HG02970 (cell line): ENCODE measurements around the gene LRRC4C.

Experiments
- ATAC-seq: cut with Tn5 transposase; IDR thresholded peaks from one replicate; pipeline ENCODE4 v1.9.1; 2021; ENCODE audit warnings: mild to moderate bottlenecking, moderate library complexity, moderate number of reproducible peaks; ENCODE audit not compliant: unreplicated experiment, low FRiP score

Gene LRRC4C

DNA sequence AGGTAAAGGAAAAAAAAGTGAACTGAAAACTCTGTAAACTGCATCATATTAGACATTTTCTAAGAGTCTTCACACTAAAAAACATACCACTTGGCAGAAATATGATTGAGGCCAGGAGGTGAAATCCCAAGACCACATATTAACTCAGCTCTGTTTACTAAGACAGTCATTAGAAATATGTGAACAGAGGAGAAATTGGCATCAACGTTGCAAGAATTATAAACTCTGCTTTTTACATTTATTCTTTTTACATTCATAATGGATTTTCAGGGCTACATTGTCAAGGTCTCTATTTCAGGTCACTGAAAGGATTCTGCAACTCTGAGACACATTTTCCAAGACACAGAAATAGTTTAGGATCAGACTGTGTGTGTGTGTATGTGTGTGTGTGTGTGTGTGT, 1364.0 kb downstream of the LRRC4C start:
- no peak for ATAC-seq

DNA sequence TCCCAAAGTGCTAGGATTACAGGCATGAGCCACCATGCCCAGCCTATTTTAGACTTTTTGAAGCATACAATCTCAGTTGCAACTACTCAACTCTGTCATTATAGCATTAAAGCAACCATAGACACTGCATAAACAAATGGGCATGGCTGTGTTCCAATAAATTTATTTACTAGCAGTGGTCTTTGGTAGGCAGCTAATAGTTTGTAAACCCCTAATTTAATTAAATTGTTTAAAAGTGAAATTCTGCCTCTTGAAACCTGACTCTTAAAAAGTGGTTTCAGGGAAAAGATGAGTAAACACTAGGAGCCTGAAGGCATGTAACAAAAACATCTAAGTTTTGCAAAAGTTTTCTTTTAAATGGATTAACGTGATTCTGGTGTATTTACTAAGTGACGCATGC, 1364.5 kb downstream of the LRRC4C start:
- no peak for ATAC-seq

DNA sequence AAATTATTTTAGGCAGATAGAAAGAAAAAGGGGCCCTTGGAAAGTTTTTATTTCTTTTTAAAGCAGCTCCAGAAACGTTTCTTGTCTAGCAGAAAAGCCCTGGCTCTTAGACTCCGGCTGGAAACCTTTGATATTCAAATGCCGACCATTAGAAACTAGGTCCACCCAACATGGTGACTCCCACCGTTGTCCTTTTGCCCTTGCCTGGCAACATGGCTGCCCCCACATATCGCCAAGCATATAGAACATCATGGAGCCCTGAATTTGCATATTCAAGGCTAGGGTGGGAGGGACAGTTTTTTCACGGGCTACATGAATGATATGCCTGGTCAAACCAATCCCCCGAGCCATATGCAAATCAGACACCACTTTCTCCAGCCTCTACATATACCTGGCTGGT, 1379.0 kb downstream of the LRRC4C start:
- no peak for ATAC-seq
